GM18505 (cell line): ENCODE results near the gene FLNB.
"Not testable (repeated sequence)": the region's sequence is repeated elsewhere in the genome, so short reads cannot be mapped to it uniquely, and the experiment has no call there.

ENCODE experiments used
- ATAC-seq: cut with Tn5 transposase; IDR thresholded peaks from one replicate; pipeline ENCODE4 v1.9.1; 2021; ENCODE audit not compliant: unreplicated experiment
- POLR2A ChIP-seq: IDR thresholded peaks from 4 replicates; pipeline ENCODE4 v1.6.1; 2011; ENCODE audit warnings: borderline replicate concordance; ENCODE audit not compliant: insufficient read depth, insufficient read length; ENCODE audit errors: extremely low read depth

FLNB gene

GRCh38 chr3:58052373-58053273 lies 44.4 kb downstream of the FLNB start:
- no peak for TF ChIP-seq POLR2A
- ATAC-seq = peak; percentile 61

GRCh38 chr3:58054652-58055051 lies 46.4 kb downstream of the FLNB start:
- ATAC-seq = no peak
- TF ChIP-seq POLR2A = no peak

GRCh38 chr3:58055314-58055713 lies 47.1 kb downstream of the FLNB start:
- no peak for ATAC-seq

GRCh38 chr3:58055891-58056290 lies 47.7 kb downstream of the FLNB start:
- not testable (repeated sequence) for ATAC-seq

More at GRCh38 chr3:58055314-58055713, 47.1 kb downstream of the FLNB start:
- TF ChIP-seq POLR2A = no peak

- no peak for TF ChIP-seq POLR2A
- no peak for ATAC-seq
Observed at GRCh38 chr3:58058361-58059263, 50.4 kb downstream of the FLNB start.

GRCh38 chr3:58059349-58060321 lies 51.4 kb downstream of the FLNB start:
- no peak for ATAC-seq
- TF ChIP-seq POLR2A = no peak

- TF ChIP-seq POLR2A = no peak
- no peak for ATAC-seq
Observed at GRCh38 chr3:58062472-58062871, 54.2 kb downstream of the FLNB start.

GRCh38 chr3:58063022-58063815 lies 55.0 kb downstream of the FLNB start:
- TF ChIP-seq POLR2A = no peak
- no peak for ATAC-seq

GRCh38 chr3:58064923-58065638 lies 56.9 kb downstream of the FLNB start:
- TF ChIP-seq POLR2A = no peak
- no peak for ATAC-seq

- TF ChIP-seq POLR2A = no peak
Observed at GRCh38 chr3:58065700-58066167, 57.5 kb downstream of the FLNB start.

GRCh38 chr3:58066842-58067241 lies 58.6 kb downstream of the FLNB start:
- no peak for ATAC-seq
- no peak for TF ChIP-seq POLR2A

More at GRCh38 chr3:58065700-58066167, 57.5 kb downstream of the FLNB start:
- no peak for ATAC-seq
